Measurements from ENCODE around the gene SOCS7. TPM values are rescaled to one million over a fixed set of nuclear protein-coding genes. Genes with fewer than 3 reads are reported as not detected.

The SOCS7 gene
- total and polyA plus RNA-seq, 4 donors: 0.74 to 11.0 (median 2.9) TPM

DNA sequence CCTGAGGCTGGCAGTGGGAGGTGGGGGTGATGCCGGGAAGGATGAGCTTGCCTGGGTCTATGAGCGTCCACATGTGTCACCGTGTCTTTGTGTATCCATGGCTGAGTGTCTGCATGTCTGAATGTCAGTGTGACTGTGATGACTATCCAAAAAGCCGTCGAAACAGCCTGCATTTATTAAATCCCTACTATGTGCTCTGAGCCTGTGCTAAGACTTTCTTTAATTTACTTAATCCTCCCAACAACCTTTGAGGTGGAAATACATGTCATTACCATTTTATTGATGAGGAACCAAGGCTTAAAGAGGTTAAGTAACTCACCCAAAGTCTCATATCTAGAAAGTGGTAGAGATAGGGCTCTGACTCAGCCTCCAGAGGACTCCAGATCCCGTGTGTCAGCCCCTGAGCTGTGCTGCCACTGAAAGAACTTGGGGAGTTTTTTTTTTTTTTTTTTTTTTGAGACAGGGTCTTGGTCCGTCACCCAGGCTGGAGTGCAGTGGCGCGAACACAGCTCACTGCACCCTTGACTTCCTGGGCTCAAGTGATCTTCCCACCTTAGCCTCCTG lies 96.6 kb downstream of the SOCS7 start:
- H3K27ac ChIP-seq (ENCODE audit: low read depth in 1 of 2, low read length in 2 of 2): peak overlapping the region in 1 of 2 donors; percentile 25
- H3K4me3 ChIP-seq (ENCODE audit: low read depth in 1 of 3, low read length in 3 of 3): no peak overlapping the region
- no peak overlapping the region for H3K9ac ChIP-seq (ENCODE audit: low read depth in 1 of 2, low read length in 2 of 2)
- peaks cover 0 to 6% (median 0%) of the 10 kb centered on the region in 4 donors for H3K27me3 ChIP-seq (ENCODE audit: control insufficient read depth in 4 of 4, insufficient read depth in 4 of 4, low read length in 3 of 4)
- TF ChIP-seq, protein P1, sequence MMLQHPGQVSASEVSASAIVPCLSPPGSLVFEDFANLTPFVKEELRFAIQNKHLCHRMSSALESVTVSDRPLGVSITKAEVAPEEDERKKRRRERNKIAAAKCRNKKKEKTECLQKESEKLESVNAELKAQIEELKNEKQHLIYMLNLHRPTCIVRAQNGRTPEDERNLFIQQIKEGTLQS (IDR thresholded peaks at IDR 0.05): no peak
- TF ChIP-seq FOXA2 (IDR thresholded peaks at IDR 0.05): no peak
- TF ChIP-seq, protein P2, sequence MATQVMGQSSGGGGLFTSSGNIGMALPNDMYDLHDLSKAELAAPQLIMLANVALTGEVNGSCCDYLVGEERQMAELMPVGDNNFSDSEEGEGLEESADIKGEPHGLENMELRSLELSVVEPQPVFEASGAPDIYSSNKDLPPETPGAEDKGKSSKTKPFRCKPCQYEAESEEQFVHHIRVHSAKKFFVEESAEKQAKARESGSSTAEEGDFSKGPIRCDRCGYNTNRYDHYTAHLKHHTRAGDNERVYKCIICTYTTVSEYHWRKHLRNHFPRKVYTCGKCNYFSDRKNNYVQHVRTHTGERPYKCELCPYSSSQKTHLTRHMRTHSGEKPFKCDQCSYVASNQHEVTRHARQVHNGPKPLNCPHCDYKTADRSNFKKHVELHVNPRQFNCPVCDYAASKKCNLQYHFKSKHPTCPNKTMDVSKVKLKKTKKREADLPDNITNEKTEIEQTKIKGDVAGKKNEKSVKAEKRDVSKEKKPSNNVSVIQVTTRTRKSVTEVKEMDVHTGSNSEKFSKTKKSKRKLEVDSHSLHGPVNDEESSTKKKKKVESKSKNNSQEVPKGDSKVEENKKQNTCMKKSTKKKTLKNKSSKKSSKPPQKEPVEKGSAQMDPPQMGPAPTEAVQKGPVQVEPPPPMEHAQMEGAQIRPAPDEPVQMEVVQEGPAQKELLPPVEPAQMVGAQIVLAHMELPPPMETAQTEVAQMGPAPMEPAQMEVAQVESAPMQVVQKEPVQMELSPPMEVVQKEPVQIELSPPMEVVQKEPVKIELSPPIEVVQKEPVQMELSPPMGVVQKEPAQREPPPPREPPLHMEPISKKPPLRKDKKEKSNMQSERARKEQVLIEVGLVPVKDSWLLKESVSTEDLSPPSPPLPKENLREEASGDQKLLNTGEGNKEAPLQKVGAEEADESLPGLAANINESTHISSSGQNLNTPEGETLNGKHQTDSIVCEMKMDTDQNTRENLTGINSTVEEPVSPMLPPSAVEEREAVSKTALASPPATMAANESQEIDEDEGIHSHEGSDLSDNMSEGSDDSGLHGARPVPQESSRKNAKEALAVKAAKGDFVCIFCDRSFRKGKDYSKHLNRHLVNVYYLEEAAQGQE (IDR thresholded peaks at IDR 0.05): no peak
- no peak for TF ChIP-seq GABPA (IDR thresholded peaks at IDR 0.05 in 1 of 2, conservative IDR thresholded peaks at IDR 0.05 in 1 of 2)
- TF ChIP-seq HNF4A (conservative IDR thresholded peaks at IDR 0.05): no peak
- no peak for TF ChIP-seq TAF1 (conservative IDR thresholded peaks at IDR 0.05)
- TF ChIP-seq RXRA (IDR thresholded peaks at IDR 0.05): no peak
- TF ChIP-seq, protein P3, sequence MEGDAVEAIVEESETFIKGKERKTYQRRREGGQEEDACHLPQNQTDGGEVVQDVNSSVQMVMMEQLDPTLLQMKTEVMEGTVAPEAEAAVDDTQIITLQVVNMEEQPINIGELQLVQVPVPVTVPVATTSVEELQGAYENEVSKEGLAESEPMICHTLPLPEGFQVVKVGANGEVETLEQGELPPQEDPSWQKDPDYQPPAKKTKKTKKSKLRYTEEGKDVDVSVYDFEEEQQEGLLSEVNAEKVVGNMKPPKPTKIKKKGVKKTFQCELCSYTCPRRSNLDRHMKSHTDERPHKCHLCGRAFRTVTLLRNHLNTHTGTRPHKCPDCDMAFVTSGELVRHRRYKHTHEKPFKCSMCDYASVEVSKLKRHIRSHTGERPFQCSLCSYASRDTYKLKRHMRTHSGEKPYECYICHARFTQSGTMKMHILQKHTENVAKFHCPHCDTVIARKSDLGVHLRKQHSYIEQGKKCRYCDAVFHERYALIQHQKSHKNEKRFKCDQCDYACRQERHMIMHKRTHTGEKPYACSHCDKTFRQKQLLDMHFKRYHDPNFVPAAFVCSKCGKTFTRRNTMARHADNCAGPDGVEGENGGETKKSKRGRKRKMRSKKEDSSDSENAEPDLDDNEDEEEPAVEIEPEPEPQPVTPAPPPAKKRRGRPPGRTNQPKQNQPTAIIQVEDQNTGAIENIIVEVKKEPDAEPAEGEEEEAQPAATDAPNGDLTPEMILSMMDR (IDR thresholded peaks at IDR 0.05; ENCODE audit: low read depth, low read length, missing input control): no peak
- no peak for TF ChIP-seq NR2F2 (IDR thresholded peaks at IDR 0.05)
- TF ChIP-seq EGR1 (IDR thresholded peaks at IDR 0.05; ENCODE audit: low read depth in 2 of 2): no peak
- TF ChIP-seq, protein P4, sequence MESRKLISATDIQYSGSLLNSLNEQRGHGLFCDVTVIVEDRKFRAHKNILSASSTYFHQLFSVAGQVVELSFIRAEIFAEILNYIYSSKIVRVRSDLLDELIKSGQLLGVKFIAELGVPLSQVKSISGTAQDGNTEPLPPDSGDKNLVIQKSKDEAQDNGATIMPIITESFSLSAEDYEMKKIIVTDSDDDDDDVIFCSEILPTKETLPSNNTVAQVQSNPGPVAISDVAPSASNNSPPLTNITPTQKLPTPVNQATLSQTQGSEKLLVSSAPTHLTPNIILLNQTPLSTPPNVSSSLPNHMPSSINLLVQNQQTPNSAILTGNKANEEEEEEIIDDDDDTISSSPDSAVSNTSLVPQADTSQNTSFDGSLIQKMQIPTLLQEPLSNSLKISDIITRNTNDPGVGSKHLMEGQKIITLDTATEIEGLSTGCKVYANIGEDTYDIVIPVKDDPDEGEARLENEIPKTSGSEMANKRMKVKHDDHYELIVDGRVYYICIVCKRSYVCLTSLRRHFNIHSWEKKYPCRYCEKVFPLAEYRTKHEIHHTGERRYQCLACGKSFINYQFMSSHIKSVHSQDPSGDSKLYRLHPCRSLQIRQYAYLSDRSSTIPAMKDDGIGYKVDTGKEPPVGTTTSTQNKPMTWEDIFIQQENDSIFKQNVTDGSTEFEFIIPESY (IDR thresholded peaks at IDR 0.05): no peak
- TF ChIP-seq HNF4G (IDR thresholded peaks at IDR 0.05): no peak
- no peak for TF ChIP-seq JUND (IDR thresholded peaks at IDR 0.05)
- no peak for TF ChIP-seq SP1 (IDR thresholded peaks at IDR 0.05)
- TF ChIP-seq RAD21 (IDR thresholded peaks at IDR 0.05): no peak
- no peak for TF ChIP-seq FOXA1 (IDR thresholded peaks at IDR 0.05)
- TF ChIP-seq, protein P5, sequence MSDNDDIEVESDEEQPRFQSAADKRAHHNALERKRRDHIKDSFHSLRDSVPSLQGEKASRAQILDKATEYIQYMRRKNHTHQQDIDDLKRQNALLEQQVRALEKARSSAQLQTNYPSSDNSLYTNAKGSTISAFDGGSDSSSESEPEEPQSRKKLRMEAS (IDR thresholded peaks at IDR 0.05): no peak
- no peak for TF ChIP-seq YY1 (IDR thresholded peaks at IDR 0.05)
- no peaks in the 10 kb centered on the region for H3K9me3 ChIP-seq (ENCODE audit: control insufficient read depth in 4 of 4, low read length in 3 of 4)
- peaks cover 0 to 8% (median 1%) of the 10 kb centered on the region in 4 donors for H3K4me1 ChIP-seq (ENCODE audit: control insufficient read depth in 4 of 4, insufficient read depth in 4 of 4, low read length in 3 of 4)
- 71% methylated on average over 9 of the region's 9 CpGs for WGBS
- no peaks in the 10 kb centered on the region for H3K36me3 ChIP-seq (ENCODE audit: control insufficient read depth in 4 of 4, insufficient read depth in 3 of 4, low read depth in 1 of 4, low read length in 3 of 4)
- no peak for DNase-seq (ENCODE audit: low spot score)
